ENCODE data around the gene ELF1.

- no peak for TF ChIP-seq POLR2A (IDR thresholded peaks at IDR 0.05)
- no peak for TF ChIP-seq CTCF (IDR thresholded peaks at IDR 0.05)
These were observed 37.1 kb upstream of the ELF1 start for GRCh38 chr13:41056194-41056593.

All from ovary (tissue), 3 donors.